Measurements from ENCODE around the gene PTPRU.

- TF ChIP-seq FOSL2 (IDR thresholded peaks at IDR 0.05; ENCODE audit: borderline replicate concordance, low read depth) (no peak), CTCF (IDR thresholded peaks at IDR 0.05) (no peak)
Observed at GRCh38 chr1:29325675-29326074, 89.4 kb downstream of the PTPRU start.

Data from SK-N-SH (cell line).